Osteoblast (primary cell): ENCODE measurements around the gene C13orf46. TPM values are rescaled to one million over a fixed set of nuclear protein-coding genes. Genes with fewer than 3 reads are reported as not detected.
A peak's percentile ranks its signal among the peaks of the same experiment; 100 is the strongest.

Experiments
- DNase-seq: peaks from one replicate; pipeline ENCODE4 v3.0.0; 2011; ENCODE audit warnings: low spot score, mixed read lengths; ENCODE audit not compliant: insufficient read length; ENCODE audit errors: missing footprints
- H2AFZ ChIP-seq: 2 replicates; pipeline ENCODE4 v1.6.0; 2011; ENCODE audit warnings: mild to moderate bottlenecking, low read length
- H3K27ac ChIP-seq: 2 replicates; pipeline ENCODE4 v1.5.1; 2011; ENCODE audit warnings: mild to moderate bottlenecking, low read depth, low read length, moderate library complexity
- H3K27me3 ChIP-seq: 2 replicates; pipeline ENCODE4 v1.6.0; 2012; ENCODE audit warnings: mild to moderate bottlenecking, control low read depth, inconsistent platforms, low read length, moderate library complexity; ENCODE audit not compliant: insufficient read depth
- H3K36me3 ChIP-seq: 2 replicates; pipeline ENCODE4 v1.5.1; 2011; ENCODE audit warnings: mild to moderate bottlenecking, low read length, control low read depth, moderate library complexity; ENCODE audit not compliant: insufficient read depth
- H3K4me1 ChIP-seq: 2 replicates; pipeline ENCODE4 v1.5.1; 2011; ENCODE audit warnings: mild to moderate bottlenecking, low read length, control low read depth, moderate library complexity; ENCODE audit not compliant: insufficient read depth
- H3K4me2 ChIP-seq: 2 replicates; pipeline ENCODE4 v1.6.0; 2011; ENCODE audit warnings: mild to moderate bottlenecking, low read length; ENCODE audit not compliant: insufficient read depth
- H3K4me3 ChIP-seq: fragments of 200-600 bp; sonication (generic); 3 replicates; pipeline ENCODE4 v1.5.1; 2012; ENCODE audit warnings: mild to moderate bottlenecking, low read length, inconsistent platforms; ENCODE audit not compliant: insufficient read depth
- H3K79me2 ChIP-seq: 2 replicates; pipeline ENCODE4 v1.6.0; 2012; ENCODE audit warnings: mild to moderate bottlenecking, low read length, control low read depth, inconsistent platforms; ENCODE audit not compliant: insufficient read depth
- H3K9me3 ChIP-seq: 2 replicates; pipeline ENCODE4 v1.5.1; 2011; ENCODE audit warnings: low read depth, low read length, control low read depth
- H4K20me1 ChIP-seq: 2 replicates; pipeline ENCODE4 v1.6.0; 2012; ENCODE audit warnings: mild to moderate bottlenecking, low read length, control low read depth; ENCODE audit not compliant: insufficient read depth
- total RNA-seq: library from RNA; depleted of rRNA; stranded (reverse); fragments of >200 nt; gene quantifications from 2 replicates; pipeline ENCODE4 v1.2.3, GENCODE V29; 2012
- TF ChIP-seq, protein P1 (sequence below): IDR thresholded peaks from 2 replicates; pipeline ENCODE4 v1.5.1; 2011; ENCODE audit warnings: mild to moderate bottlenecking, low read depth, low read length, moderate library complexity; ENCODE audit errors: extremely low read depth

C13orf46 gene
- total RNA-seq, 1 donor, result 0.36 TPM

GRCh38 chr13:113997845-113998751 is 24.2 kb upstream of the C13orf46 start:
- Histone ChIP-seq H4K20me1 (no peaks in the 10 kb centered on the region), H3K4me3 (no peak overlapping the region), H3K79me2 (no peaks in the 10 kb centered on the region), H3K4me2 (no peak overlapping the region), H2AFZ (no peak overlapping the region), H3K9me3 (no peaks in the 10 kb centered on the region), H3K36me3 (peaks cover 52% of the 10 kb centered on the region), H3K27ac (peak overlapping the region; percentile 87), H3K27me3 (no peaks in the 10 kb centered on the region), H3K4me1 (peaks cover 12% of the 10 kb centered on the region)
- DNase-seq, result peak; percentile 98
- TF ChIP-seq, protein P1, sequence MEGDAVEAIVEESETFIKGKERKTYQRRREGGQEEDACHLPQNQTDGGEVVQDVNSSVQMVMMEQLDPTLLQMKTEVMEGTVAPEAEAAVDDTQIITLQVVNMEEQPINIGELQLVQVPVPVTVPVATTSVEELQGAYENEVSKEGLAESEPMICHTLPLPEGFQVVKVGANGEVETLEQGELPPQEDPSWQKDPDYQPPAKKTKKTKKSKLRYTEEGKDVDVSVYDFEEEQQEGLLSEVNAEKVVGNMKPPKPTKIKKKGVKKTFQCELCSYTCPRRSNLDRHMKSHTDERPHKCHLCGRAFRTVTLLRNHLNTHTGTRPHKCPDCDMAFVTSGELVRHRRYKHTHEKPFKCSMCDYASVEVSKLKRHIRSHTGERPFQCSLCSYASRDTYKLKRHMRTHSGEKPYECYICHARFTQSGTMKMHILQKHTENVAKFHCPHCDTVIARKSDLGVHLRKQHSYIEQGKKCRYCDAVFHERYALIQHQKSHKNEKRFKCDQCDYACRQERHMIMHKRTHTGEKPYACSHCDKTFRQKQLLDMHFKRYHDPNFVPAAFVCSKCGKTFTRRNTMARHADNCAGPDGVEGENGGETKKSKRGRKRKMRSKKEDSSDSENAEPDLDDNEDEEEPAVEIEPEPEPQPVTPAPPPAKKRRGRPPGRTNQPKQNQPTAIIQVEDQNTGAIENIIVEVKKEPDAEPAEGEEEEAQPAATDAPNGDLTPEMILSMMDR, result no peak

DNA sequence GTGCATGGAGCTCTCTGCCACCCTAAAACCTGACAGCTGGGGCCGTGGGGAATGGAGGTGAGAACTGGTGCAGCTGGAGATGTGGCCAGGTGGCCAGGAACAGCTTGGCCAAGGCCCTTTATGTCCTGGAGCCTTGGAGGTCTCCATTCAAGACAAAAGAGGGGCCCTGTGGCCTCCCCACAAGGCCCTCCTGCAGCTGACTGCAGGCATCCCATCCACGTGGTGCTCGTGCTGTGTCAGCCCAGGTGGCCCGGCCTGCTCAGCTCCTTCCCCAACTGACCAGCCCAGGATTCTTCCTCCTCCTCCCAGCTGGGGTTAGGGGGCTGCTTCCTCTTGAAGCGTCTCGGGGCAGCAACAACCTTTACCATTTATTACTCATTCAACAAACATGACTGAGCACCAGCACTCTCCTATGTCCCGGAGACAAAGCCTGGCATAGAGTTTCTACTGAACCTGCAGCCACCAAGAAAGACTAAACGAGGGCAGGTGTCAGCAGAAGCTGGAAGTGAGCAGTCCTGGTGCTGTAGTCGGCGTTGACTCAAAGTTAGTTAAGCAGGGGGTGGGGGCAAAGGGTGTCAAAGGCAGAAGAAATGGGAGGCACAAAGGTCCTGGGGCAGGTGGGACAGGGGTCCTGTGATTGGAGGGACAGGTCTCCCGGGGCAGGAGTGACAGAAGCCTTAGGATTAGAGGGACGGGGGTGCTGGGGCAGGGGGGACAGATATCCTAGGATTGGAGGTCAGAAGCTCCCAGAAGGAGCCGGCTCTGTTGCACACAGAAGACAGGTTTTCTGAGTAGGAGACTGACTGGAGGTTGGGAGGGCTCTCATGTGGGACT is 23.3 kb upstream of the C13orf46 start:
- no peak overlapping the region for H2AFZ ChIP-seq
- no peaks in the 10 kb centered on the region for H3K9me3 ChIP-seq
- TF ChIP-seq, protein P1, result no peak
- no peak for DNase-seq
- H3K79me2 ChIP-seq, result no peaks in the 10 kb centered on the region
- H3K4me3 ChIP-seq, result no peak overlapping the region
- peaks cover 55% of the 10 kb centered on the region for H3K36me3 ChIP-seq
- H3K27me3 ChIP-seq, result no peaks in the 10 kb centered on the region
- no peaks in the 10 kb centered on the region for H4K20me1 ChIP-seq
- H3K27ac ChIP-seq, result peak overlapping the region; percentile 87
- H3K4me2 ChIP-seq, result no peak overlapping the region
- peaks cover 12% of the 10 kb centered on the region for H3K4me1 ChIP-seq

- Histone ChIP-seq H3K36me3 (peaks cover 63% of the 10 kb centered on the region), H3K4me3 (no peak overlapping the region), H3K27ac (no peak overlapping the region), H3K4me1 (peaks cover 12% of the 10 kb centered on the region), H3K79me2 (no peaks in the 10 kb centered on the region), H3K9me3 (no peaks in the 10 kb centered on the region), H2AFZ (no peak overlapping the region), H3K27me3 (no peaks in the 10 kb centered on the region), H3K4me2 (no peak overlapping the region), H4K20me1 (no peaks in the 10 kb centered on the region)
- TF ChIP-seq, protein P1, result no peak
- DNase-seq, result peak; percentile 90
These were observed 22.4 kb upstream of the C13orf46 start for GRCh38 chr13:113996081-113996911.
